ENCODE measurements around the gene RELN. TPM values are rescaled to one million over a fixed set of nuclear protein-coding genes. Genes with fewer than 3 reads are reported as not detected.

Gene RELN
- total RNA-seq, 1 experiment from 2014 or later = 0.02 TPM

DNA sequence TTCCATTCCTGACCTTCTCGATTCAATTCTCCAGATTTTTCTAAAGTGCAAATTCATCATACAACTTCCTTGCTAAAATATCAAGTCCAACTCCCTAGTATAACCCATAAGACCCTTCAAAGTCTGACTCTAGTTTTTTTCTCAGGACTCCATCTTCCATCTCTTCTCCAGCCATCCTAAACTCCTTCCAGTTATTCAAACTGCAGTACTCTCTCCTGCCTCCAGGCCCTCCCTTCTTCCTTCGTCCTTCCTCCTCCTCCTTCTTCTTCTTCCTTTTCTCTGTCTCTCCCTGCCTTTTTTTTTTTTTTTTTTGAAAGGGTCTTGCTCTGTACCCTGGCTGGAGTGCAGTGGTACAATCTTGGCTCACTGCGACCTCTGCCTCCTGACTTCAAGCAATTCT, 111.9 kb downstream of the RELN start:
- Histone ChIP-seq H3T11ph (ENCODE audit: low read length) (no peak overlapping the region), H2BK5ac (ENCODE audit: insufficient read length, low read length) (no peak overlapping the region), H3K79me1 (ENCODE audit: insufficient read depth, low read depth, low read length, poor library complexity, severe bottlenecking) (no peaks in the 10 kb centered on the region), H3K9me3 (ENCODE audit: control insufficient read depth, low read depth, low read length) (no peaks in the 10 kb centered on the region), H2BK20ac (ENCODE audit: low read depth, low read length, poor library complexity, severe bottlenecking) (no peak overlapping the region), H3K4me1 (ENCODE audit: insufficient read depth, low read length) (no peaks in the 10 kb centered on the region), H3K4me2 (ENCODE audit: insufficient read depth, insufficient read length, low read length) (no peak overlapping the region), H3K14ac (ENCODE audit: insufficient read depth, low read length) (no peak overlapping the region), H3K27me3 (ENCODE audit: insufficient read depth, low read length) (no peaks in the 10 kb centered on the region), H2AFZ (ENCODE audit: low read length) (no peak overlapping the region), H3K79me2 (ENCODE audit: insufficient read depth, low read length) (no peaks in the 10 kb centered on the region), H3K18ac (ENCODE audit: insufficient read length, low read depth, low read length) (no peak overlapping the region), H2AK5ac (ENCODE audit: insufficient read length, low read length) (no peak overlapping the region), H2BK15ac (ENCODE audit: low read depth, low read length) (no peak overlapping the region), H2BK120ac (ENCODE audit: low read depth, low read length, poor library complexity, severe bottlenecking) (no peak overlapping the region), H3K56ac (ENCODE audit: insufficient read length, low read depth, low read length) (no peak overlapping the region), H4K5ac (ENCODE audit: insufficient read length, low read depth, low read length) (no peak overlapping the region), H3K9ac (ENCODE audit: extremely low read depth, insufficient read length, low read length) (no peak overlapping the region), H3K4ac (ENCODE audit: low read depth, low read length) (no peak overlapping the region), H2BK12ac (ENCODE audit: insufficient read length, low read depth, low read length) (no peak overlapping the region), H3K27ac (ENCODE audit: insufficient read length, low read depth, low read length) (no peak overlapping the region), H4K8ac (replicated peaks; ENCODE audit: insufficient read length, low read depth, low read length) (no peak overlapping the region), H3K23ac (ENCODE audit: insufficient read length, low read depth, low read length) (no peak overlapping the region), H4K91ac (ENCODE audit: insufficient read length, low read depth, low read length) (no peak overlapping the region), H3K23me2 (ENCODE audit: insufficient read length, low read depth, low read length, poor library complexity, severe bottlenecking) (no peaks in the 10 kb centered on the region), H4K20me1 (ENCODE audit: control insufficient read depth, insufficient read depth, insufficient read length) (no peaks in the 10 kb centered on the region)
- peaks cover 2% of the 10 kb centered on the region; the same call in 1 of the 2 replicates for H3K27me3 Mint-ChIP-seq (ENCODE audit: low read depth)
- DNase-seq = no peak
- TF ChIP-seq, protein P1, sequence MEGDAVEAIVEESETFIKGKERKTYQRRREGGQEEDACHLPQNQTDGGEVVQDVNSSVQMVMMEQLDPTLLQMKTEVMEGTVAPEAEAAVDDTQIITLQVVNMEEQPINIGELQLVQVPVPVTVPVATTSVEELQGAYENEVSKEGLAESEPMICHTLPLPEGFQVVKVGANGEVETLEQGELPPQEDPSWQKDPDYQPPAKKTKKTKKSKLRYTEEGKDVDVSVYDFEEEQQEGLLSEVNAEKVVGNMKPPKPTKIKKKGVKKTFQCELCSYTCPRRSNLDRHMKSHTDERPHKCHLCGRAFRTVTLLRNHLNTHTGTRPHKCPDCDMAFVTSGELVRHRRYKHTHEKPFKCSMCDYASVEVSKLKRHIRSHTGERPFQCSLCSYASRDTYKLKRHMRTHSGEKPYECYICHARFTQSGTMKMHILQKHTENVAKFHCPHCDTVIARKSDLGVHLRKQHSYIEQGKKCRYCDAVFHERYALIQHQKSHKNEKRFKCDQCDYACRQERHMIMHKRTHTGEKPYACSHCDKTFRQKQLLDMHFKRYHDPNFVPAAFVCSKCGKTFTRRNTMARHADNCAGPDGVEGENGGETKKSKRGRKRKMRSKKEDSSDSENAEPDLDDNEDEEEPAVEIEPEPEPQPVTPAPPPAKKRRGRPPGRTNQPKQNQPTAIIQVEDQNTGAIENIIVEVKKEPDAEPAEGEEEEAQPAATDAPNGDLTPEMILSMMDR (conservative IDR thresholded peaks at IDR 0.05) = peak; percentile 32; the same call in 2 of the 3 replicates
- H3K4me3 Mint-ChIP-seq = no peak overlapping the region
- H3K27ac Mint-ChIP-seq = no peak overlapping the region
- no peaks in the 10 kb centered on the region for H3K36me3 Mint-ChIP-seq (ENCODE audit: insufficient read depth in 1 of 3, low read depth in 3 of 3)
- H3K4me1 Mint-ChIP-seq = peaks cover 2% of the 10 kb centered on the region in 2 experiments; a peak in 2 of 4 replicates
- no CpG with 5 or more reads among the region's 3 CpGs for WGBS (ENCODE audit: extremely low coverage, insufficient read length, low lambda C conversion rate)
- H3K9me3 Mint-ChIP-seq = no peaks in the 10 kb centered on the region

Measured in H9 (cell line).